GM06990 (cell line): ENCODE data around the gene CFAP119.

Experiments used
- DNase-seq: peaks from one replicate; pipeline ENCODE4 v3.0.0-alpha.2; 2011; ENCODE audit not compliant: insufficient read length; ENCODE audit errors: extremely low read depth
- H3K27me3 ChIP-seq: replicated peaks from 2 replicates; pipeline ENCODE4 v1.6.0; 2011; ENCODE audit warnings: low read length; ENCODE audit not compliant: control insufficient read depth, insufficient read depth
- H3K36me3 ChIP-seq: 2 replicates; pipeline ENCODE4 v1.5.1; 2011; ENCODE audit warnings: low read length; ENCODE audit not compliant: control insufficient read depth, insufficient read depth
- H3K4me3 ChIP-seq: replicated peaks from 2 replicates; pipeline ENCODE4 v1.5.1; 2011; ENCODE audit warnings: low read depth, mild to moderate bottlenecking, control low read depth, low read length
- CTCF ChIP-seq: IDR thresholded peaks from 2 replicates; pipeline ENCODE4 v1.5.1; 2011; ENCODE audit warnings: low read length, control low read depth, mild to moderate bottlenecking, inconsistent platforms; ENCODE audit not compliant: insufficient read depth, poor library complexity, severe bottlenecking

Gene CFAP119

GRCh38 chr16:30721167-30721566, 40.7 kb downstream of the CFAP119 start:
- TF ChIP-seq CTCF: no peak
- no peak for DNase-seq
- Histone ChIP-seq H3K4me3 (no peak overlapping the region), H3K36me3 (peaks cover 60% of the 10 kb centered on the region), H3K27me3 (no peaks in the 10 kb centered on the region)

- Histone ChIP-seq H3K27me3 (no peaks in the 10 kb centered on the region), H3K4me3 (no peak overlapping the region), H3K36me3 (peaks cover 65% of the 10 kb centered on the region)
- DNase-seq: no peak
- no peak for TF ChIP-seq CTCF
These were observed 41.2 kb downstream of the CFAP119 start for GRCh38 chr16:30720694-30721093.

GRCh38 chr16:30720086-30720485, 41.8 kb downstream of the CFAP119 start:
- no peak for TF ChIP-seq CTCF
- peaks cover 61% of the 10 kb centered on the region for H3K36me3 ChIP-seq
- no peak for DNase-seq
- no peak overlapping the region for H3K4me3 ChIP-seq
- no peaks in the 10 kb centered on the region for H3K27me3 ChIP-seq

- no peak overlapping the region for H3K4me3 ChIP-seq
- TF ChIP-seq CTCF: no peak
- no peak for DNase-seq
- H3K36me3 ChIP-seq: peaks cover 55% of the 10 kb centered on the region
- no peaks in the 10 kb centered on the region for H3K27me3 ChIP-seq
These were observed 46.0 kb downstream of the CFAP119 start for GRCh38 chr16:30715750-30716445.

- Histone ChIP-seq H3K4me3 (no peak overlapping the region), H3K27me3 (no peaks in the 10 kb centered on the region), H3K36me3 (peaks cover 59% of the 10 kb centered on the region)
- no peak for TF ChIP-seq CTCF
- no peak for DNase-seq
These were observed 50.1 kb downstream of the CFAP119 start for GRCh38 chr16:30711712-30712111.

GRCh38 chr16:30710971-30711370, 50.9 kb downstream of the CFAP119 start:
- TF ChIP-seq CTCF: no peak

More at GRCh38 chr16:30710971-30711370, 50.9 kb downstream of the CFAP119 start:
- DNase-seq: no peak
- Histone ChIP-seq H3K36me3 (peaks cover 57% of the 10 kb centered on the region), H3K27me3 (no peaks in the 10 kb centered on the region), H3K4me3 (no peak overlapping the region)
